ENCODE data around the gene IMMP2L. TPM values are rescaled to one million over a fixed set of nuclear protein-coding genes. Genes with fewer than 3 reads are reported as not detected.

The IMMP2L gene
- total RNA-seq, 4 donors from 2014 or later: 8.3 to 19.2 (median 17.8) TPM

DNA sequence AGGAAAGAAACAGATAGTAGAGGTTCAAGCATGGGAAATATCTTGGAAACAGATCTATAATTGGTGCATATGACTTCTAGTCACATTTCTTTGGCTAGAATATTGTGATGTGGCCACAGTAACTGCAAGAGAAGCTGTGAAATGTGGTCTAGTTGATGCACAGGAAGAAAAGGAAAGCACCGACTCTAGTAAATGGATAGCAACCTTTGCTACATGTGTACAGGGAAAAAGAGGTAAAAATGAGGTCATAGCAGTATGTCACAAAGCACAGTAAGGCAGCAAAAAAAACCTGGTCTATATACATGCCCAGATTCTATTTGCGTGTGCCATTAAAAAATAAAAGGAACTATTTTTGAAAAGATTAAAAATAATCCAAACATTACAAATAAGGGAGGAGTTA, 573.9 kb downstream of the IMMP2L start:
- ATAC-seq (no peak), DNase-seq (no peak)
- in situ Hi-C loops (cut with MboI; ENCODE audit: low sequenced_read_pairs in 4 of 4) (no loop called here), intact Hi-C loops (cut with DNase I; ENCODE audit: low total_unique reads) (no loop called here)
- H3K27me3 ChIP-seq: no peaks in the 10 kb centered on the region
- H3K27ac ChIP-seq: no peak overlapping the region
- H3K9me3 ChIP-seq: no peaks in the 10 kb centered on the region
- TF ChIP-seq POLR2A (IDR thresholded peaks at IDR 0.05) (no peak), CTCF (IDR thresholded peaks at IDR 0.05 in 4 of 5, conservative IDR thresholded peaks at IDR 0.05 in 1 of 5) (no peak)
- H3K4me3 ChIP-seq: no peak overlapping the region
- no peaks in the 10 kb centered on the region for H3K36me3 ChIP-seq
- no peaks in the 10 kb centered on the region for H3K4me1 ChIP-seq

GRCh38 chr7:110987127-110987693, 575.1 kb downstream of the IMMP2L start:
- Histone ChIP-seq H3K9me3 (no peaks in the 10 kb centered on the region), H3K27me3 (no peaks in the 10 kb centered on the region), H3K36me3 (no peaks in the 10 kb centered on the region), H3K4me3 (no peak overlapping the region), H3K4me1 (no peaks in the 10 kb centered on the region), H3K27ac (no peak overlapping the region)
- DNase-seq (no peak), ATAC-seq (no peak)
- intact Hi-C loops (cut with DNase I; ENCODE audit: low total_unique reads) (no loop called here), in situ Hi-C loops (cut with MboI; ENCODE audit: low sequenced_read_pairs in 4 of 4) (no loop called here)
- TF ChIP-seq POLR2A (IDR thresholded peaks at IDR 0.05): no peak
- TF ChIP-seq CTCF (IDR thresholded peaks at IDR 0.05 in 4 of 5, conservative IDR thresholded peaks at IDR 0.05 in 1 of 5): no peak

- H3K4me3 ChIP-seq: no peak overlapping the region
- intact Hi-C loops (cut with DNase I; ENCODE audit: low total_unique reads) (no loop called here), in situ Hi-C loops (cut with MboI; ENCODE audit: low sequenced_read_pairs in 4 of 4) (no loop called here)
- H3K36me3 ChIP-seq: no peaks in the 10 kb centered on the region
- no peaks in the 10 kb centered on the region for H3K9me3 ChIP-seq
- TF ChIP-seq CTCF (IDR thresholded peaks at IDR 0.05 in 4 of 5, conservative IDR thresholded peaks at IDR 0.05 in 1 of 5) (no peak), POLR2A (IDR thresholded peaks at IDR 0.05) (no peak)
- no peaks in the 10 kb centered on the region for H3K4me1 ChIP-seq
- no peak for DNase-seq
- no peak for ATAC-seq
- H3K27ac ChIP-seq: no peak overlapping the region
- no peaks in the 10 kb centered on the region for H3K27me3 ChIP-seq
Observed at GRCh38 chr7:110983822-110984456, 578.4 kb downstream of the IMMP2L start.

DNA sequence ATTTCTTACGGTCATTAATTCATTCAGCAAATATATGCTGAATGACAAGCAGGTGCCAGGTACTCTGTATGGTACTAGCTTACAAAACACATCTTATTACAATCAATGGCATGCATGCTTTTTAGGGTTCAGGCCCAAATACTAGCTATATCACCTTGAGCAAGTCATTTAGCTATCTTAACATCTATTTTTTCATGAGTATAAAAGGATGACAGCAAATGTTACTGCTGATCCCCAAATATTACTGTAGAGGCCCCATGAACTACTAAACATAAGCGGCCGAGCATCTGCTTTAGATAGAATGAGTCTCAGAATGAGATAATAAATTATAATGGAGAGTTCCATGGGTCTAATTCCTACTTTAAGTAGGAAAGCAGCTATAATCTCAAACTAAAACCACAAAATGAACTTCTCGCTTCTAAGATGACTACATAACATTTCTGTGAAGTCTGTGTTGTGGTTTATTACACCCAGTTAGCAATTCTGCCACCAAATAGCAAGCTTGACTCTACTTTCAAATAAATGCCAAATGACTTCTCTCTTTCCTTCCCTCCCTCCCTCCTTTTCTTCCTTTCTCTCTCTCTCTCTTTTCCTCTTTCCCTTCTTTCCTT, 585.1 kb downstream of the IMMP2L start:
- no peak for ATAC-seq
- Histone ChIP-seq H3K27me3 (no peaks in the 10 kb centered on the region), H3K9me3 (no peaks in the 10 kb centered on the region), H3K27ac (no peak overlapping the region), H3K36me3 (no peaks in the 10 kb centered on the region), H3K4me3 (no peak overlapping the region), H3K4me1 (no peaks in the 10 kb centered on the region)
- in situ Hi-C loops (cut with MboI; ENCODE audit: low sequenced_read_pairs in 4 of 4): no loop called here
- intact Hi-C loops (cut with DNase I; ENCODE audit: low total_unique reads): no loop called here
- TF ChIP-seq POLR2A (IDR thresholded peaks at IDR 0.05): no peak
- no peak for TF ChIP-seq CTCF (IDR thresholded peaks at IDR 0.05 in 4 of 5, conservative IDR thresholded peaks at IDR 0.05 in 1 of 5)
- DNase-seq: no peak

Data from gastrocnemius medialis (tissue), 4 donors.